NCI-H526 treated with DMSO at 0.1 percent for 48 hours (cell line): Measurements from ENCODE around the gene GUCA2A.

ENCODE experiments used
- DNase-seq: peaks from one replicate; lab custom pipeline; 2025; lab: John Stamatoyannopoulos, UW

GUCA2A gene

GRCh38 chr1:42176902-42177519, 12.5 kb upstream of the GUCA2A start:
- peak; percentile 48 for DNase-seq

GRCh38 chr1:42175314-42176054, 10.9 kb upstream of the GUCA2A start:
- no peak for DNase-seq

- no peak for DNase-seq
Measured at GRCh38 chr1:42173961-42174735, 9.6 kb upstream of the GUCA2A start.

- DNase-seq: peak; percentile 45
Measured at GRCh38 chr1:42173155-42173933, 8.8 kb upstream of the GUCA2A start.

- DNase-seq: no peak
Measured at GRCh38 chr1:42172381-42173133, 8.0 kb upstream of the GUCA2A start.

- DNase-seq: no peak
Measured at GRCh38 chr1:42171679-42172266, 7.2 kb upstream of the GUCA2A start.

GRCh38 chr1:42170779-42171621, 6.5 kb upstream of the GUCA2A start:
- DNase-seq: no peak

GRCh38 chr1:42168763-42169162, 4.2 kb upstream of the GUCA2A start:
- no peak for DNase-seq

GRCh38 chr1:42168391-42168670, 3.8 kb upstream of the GUCA2A start:
- DNase-seq: no peak

- no peak for DNase-seq
Measured at GRCh38 chr1:42167611-42168390, 3.3 kb upstream of the GUCA2A start.

- DNase-seq: peak; percentile 22
Measured at GRCh38 chr1:42165511-42166210, 1.1 kb upstream of the GUCA2A start.

GRCh38 chr1:42163536-42164503, 725 bp downstream of the GUCA2A start:
- DNase-seq: no peak

- no peak for DNase-seq
Measured at GRCh38 chr1:42163114-42163513, 1.4 kb downstream of the GUCA2A start.

- no peak for DNase-seq
Measured at GRCh38 chr1:42162181-42162580, 2.4 kb downstream of the GUCA2A start.

GRCh38 chr1:42158189-42158588, 6.4 kb downstream of the GUCA2A start:
- no peak for DNase-seq

GRCh38 chr1:42157667-42158066, 6.9 kb downstream of the GUCA2A start:
- DNase-seq: peak; percentile 19

- DNase-seq: no peak
Measured at GRCh38 chr1:42155362-42155761, 9.2 kb downstream of the GUCA2A start.

- no peak for DNase-seq
Measured at GRCh38 chr1:42154685-42155084, 9.9 kb downstream of the GUCA2A start.
